HG03025 (cell line): Measurements from ENCODE around the gene NEK6.

ENCODE experiments used
- ATAC-seq: cut with Tn5 transposase; IDR thresholded peaks from one replicate; pipeline ENCODE4 v1.9.1; 2021; ENCODE audit warnings: mild to moderate bottlenecking, moderate library complexity; ENCODE audit not compliant: unreplicated experiment, low FRiP score

Gene NEK6

GRCh38 chr9:124363326-124364096 lies 105.8 kb downstream of the NEK6 start:
- ATAC-seq: no peak

GRCh38 chr9:124364141-124364540 lies 106.4 kb downstream of the NEK6 start:
- no peak for ATAC-seq

- no peak for ATAC-seq
Measured at GRCh38 chr9:124365036-124365435, 107.3 kb downstream of the NEK6 start.

DNA sequence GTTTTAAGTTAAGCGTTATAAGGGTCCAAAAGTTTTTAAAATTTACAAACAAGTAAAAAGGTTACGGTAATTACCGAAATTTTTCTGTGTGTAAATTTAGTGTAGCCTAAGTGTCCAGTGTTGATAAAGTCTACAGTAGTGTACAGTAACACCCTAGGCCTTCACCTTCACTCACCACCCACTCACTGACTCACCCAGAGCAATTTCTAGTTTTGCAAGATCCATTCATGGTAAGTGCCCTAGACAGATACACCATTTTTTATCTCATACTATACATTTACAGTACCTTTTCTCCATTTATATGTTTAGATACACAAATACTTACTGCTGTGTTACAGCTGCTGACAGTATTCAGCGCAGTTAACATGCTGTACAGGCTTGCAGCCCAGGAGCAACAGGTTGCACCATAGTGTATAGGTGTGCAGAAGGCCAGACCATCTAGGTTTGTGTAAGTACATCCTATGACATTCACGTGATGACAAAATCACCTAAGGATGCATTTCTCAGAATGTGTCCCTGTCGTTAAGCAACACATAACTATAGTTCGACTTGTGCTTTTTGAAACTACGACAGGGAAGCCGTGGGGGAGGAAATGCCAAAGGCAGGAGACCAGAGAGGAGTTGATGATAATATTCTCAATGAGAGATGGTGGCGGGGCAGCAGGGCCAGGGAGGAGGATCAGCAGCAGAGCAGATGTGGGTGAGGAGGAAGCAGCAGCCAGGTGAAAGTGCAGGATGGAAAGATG lies 108.9 kb downstream of the NEK6 start:
- no peak for ATAC-seq

GRCh38 chr9:124368692-124369091 lies 110.9 kb downstream of the NEK6 start:
- ATAC-seq: no peak

- ATAC-seq: no peak
Measured at GRCh38 chr9:124369231-124369797, 111.6 kb downstream of the NEK6 start.

- ATAC-seq: no peak
Measured at GRCh38 chr9:124370896-124371582, 113.3 kb downstream of the NEK6 start.

GRCh38 chr9:124372038-124372437 lies 114.3 kb downstream of the NEK6 start:
- no peak for ATAC-seq

- ATAC-seq: no peak
Measured at GRCh38 chr9:124373386-124373785, 115.6 kb downstream of the NEK6 start.

DNA sequence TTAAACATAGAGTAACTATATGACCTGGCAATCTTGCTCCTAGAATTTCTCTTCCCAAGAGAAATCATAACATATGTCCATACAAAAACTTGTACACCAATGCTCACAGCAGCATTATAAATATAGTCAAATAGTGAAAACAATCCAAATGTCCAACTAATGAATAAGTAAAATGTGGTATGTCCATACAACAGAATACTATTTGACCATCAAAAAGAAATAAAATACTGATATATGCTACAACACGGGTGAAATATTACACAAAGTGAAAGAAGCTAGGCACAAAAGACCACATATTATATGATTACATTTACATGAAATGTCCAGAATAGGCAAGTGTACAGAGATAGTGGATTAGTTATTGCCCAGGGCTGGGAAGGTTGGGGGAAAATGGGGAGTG lies 116.1 kb downstream of the NEK6 start:
- ATAC-seq: no peak

DNA sequence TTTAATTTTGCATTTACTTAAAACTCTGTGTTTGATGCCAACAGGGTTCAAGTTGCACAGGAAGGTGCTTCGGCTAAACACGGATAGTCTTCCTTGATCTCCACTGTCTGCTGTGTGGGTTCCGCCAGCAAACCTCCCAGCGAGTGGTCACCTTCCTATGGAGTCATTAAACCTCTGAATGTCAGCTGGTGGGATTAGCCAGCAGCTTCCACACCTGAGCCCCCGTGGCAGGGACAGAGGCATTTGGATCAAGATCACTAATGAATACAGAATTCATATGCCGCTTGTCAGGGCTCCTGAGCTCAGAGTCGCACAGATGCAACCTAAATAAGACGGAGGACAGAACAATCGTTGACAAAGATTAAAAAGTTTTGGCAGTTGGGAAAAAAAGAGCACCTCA lies 118.0 kb downstream of the NEK6 start:
- no peak for ATAC-seq

GRCh38 chr9:124376329-124376728 lies 118.6 kb downstream of the NEK6 start:
- no peak for ATAC-seq

- no peak for ATAC-seq
Measured at GRCh38 chr9:124377551-124378406, 120.0 kb downstream of the NEK6 start.

DNA sequence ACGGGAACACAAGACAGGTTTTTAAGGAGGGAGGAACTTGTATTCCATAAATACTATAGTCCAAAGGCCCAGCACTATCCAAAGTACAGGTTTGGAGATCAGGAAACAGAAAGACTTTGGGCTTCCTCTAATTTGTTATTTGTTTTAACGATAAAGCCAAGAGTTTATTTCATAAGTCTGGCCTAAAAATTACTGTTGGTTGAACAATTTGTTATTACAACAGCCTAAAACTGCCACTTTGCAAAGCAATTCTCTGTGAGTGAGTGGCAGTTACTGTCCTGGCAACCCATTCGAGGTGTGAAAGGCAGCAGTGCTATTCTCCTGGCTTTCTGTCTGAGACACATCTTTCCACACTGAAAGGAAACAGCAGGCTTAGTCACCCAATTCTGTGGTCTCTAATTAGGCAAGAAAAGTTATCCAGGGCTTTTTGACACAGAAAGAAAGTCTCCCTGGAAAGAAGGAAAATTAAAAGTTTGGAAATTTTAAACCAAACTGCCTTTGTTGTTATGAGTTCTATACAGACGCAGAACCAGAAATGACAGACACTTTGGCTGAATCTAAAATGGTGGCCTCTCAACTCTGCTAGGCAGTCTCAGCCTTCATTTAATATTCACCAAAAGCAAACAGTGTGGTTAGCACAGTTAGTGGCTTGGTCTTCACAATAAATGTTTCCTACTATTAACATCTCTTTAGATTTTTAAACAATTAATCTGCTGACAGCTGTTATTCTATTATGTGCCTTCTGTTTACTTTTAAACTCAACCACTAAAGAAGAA lies 123.6 kb downstream of the NEK6 start:
- no peak for ATAC-seq

DNA sequence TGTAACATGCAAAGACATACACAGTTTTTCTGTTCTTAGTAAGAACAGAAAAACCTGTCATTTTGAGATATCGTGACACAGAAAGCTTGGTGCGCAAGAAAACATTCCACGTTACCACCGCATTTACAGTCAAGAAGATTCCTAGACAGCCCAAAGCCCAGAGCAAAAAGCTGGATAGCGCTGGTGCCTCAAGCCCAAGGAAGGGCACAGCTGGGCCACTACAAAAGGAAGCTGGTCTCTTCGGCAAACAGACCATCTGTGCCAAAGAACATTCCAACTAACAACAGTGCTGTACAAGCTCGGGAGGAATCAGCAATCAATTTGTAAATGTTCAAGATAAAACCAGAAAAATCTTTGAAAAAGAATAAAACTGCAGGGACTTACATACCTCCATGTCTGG lies 126.5 kb downstream of the NEK6 start:
- no peak for ATAC-seq

DNA sequence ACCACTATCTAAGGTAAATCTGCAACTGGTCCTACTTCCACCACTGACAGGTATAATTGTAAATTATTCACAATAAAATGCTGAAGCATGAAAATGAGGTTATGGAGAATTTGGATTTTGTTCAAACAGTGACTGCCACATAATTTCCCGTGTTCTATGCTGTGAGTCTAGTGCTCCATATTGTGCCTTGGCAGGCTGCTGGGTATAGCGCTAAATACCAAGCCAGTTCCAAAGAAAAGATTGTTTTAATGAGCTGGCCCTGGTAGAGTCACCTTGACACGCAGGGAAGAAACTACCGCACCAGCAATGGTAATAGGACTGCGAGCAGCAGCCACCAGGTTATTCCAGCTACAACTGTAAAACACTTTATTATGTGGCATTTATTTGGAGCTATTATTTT lies 127.1 kb downstream of the NEK6 start:
- no peak for ATAC-seq

DNA sequence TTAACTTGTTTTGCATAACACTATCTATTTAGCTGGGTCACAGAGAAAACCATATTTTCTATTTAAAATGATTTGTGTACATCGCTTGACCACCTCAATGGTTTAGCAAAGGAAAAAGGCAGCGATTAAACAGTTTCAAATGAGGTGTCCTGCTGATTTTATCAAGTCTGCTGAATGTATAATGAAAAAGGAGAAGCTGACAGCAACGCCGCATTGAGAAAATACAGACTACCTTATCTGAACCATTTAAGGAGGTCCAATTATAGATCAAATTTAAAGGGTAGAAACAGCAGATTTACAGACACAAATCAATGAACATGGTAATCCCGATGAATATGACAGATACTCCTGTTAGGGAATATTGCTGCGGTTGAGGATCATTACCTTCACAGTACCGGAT lies 127.9 kb downstream of the NEK6 start:
- ATAC-seq: no peak

DNA sequence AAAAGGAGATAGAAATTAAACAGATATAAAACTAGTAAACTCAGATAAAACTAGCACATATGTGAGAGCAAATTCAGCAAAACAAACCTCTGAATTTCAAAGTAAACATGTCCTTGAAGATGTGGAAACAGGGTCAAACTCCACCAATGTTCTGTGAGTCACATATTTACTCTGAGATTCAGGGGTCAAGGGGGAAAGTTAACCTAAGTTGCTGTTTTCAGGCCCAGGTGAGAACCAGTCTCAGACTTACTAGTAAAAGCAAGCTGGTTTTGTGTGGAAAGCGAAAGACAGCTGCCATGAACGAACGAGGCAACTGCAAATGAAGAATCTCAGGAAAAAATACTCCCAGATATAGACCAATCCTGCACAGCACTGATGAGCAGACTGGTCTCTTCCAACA lies 128.5 kb downstream of the NEK6 start:
- no peak for ATAC-seq

DNA sequence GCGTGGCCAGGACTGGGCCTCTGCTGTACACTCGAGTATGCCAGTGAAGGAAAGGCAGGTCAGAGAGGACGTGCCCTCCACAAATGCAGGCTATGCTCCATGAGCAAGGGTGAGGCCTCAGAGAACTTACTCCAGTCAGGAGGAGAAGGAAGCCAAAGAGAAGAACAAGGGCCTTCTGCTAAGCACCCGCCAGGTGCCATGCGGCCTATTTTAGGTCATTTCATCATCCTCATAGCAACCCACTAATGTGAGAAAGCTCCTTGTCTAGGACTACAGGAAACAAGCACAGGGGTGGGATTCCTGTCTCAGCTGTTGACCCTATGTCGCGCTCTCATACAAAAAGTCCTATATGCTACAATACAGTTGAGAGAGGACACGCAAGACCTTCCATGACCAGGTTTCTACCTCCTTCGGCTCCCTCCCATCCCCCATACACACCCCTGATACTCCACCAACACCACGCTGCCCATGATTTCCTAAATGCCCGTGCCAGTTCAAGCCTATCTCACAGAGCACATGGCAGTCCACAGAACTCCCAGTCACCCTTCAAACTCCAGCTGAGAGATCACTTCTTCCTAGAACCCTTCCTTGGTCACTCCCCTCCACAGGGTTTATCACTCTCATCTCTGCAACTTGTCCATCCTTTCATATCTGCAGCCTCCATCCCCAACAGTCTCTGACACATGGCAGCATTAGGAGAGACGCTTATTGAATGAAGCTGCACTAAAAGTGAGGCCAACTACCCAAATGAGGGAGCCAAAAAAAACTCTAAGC lies 130.7 kb downstream of the NEK6 start:
- no peak for ATAC-seq
